Stimulated activated CD4-positive, alpha-beta T cell treated with anti-CD3 and anti-CD28 coated beads, Interleukin-4, amount 100 ng/mL, for 4 hours (primary cell): Measurements from ENCODE around the gene C1orf74.

Source experiments
- DNase-seq, 2 experiments: peaks; one replicate each; pipeline ENCODE4 v3.0.0-alpha.2; 2020

C1orf74 gene

DNA sequence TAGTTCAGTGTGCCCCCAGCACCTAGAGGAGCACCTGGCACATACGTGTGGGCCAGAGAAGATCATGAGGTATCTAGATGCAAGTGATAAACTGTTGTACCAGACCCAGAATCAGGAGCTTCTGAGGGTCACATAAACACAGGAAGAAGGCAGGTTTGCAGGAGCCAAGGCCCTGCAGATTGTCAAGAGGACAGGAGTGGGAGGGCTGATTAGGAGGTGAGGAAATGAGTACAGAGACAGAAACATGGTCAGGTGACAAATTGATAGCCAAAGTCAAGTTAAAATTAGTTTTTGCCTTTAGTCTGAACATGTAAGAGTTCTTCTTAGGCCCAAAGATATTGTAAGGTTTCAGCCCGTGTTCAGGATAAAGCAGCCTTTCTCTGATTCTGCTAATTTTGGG lies 42.5 kb downstream of the C1orf74 start:
- DNase-seq, result no peak

DNA sequence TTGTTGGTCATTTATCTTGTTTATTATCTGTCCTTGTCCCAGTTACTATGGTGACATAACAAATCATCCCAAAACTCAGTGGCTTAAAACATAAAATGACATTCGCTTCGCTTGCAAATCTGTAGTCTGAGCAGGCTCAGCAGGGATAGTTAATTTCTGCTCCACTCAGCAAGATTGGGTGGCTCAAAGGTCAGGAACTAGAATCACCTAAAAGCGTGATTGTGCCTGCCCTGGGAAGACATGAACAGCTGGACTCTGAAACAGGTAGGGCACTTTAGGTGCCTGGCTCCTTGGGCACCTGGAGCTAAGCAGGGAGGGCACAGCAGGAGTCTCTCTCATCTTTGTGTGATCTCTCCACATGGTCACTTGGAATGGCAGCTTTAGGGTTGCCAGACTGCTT lies 43.2 kb downstream of the C1orf74 start:
- DNase-seq, result no peak

DNA sequence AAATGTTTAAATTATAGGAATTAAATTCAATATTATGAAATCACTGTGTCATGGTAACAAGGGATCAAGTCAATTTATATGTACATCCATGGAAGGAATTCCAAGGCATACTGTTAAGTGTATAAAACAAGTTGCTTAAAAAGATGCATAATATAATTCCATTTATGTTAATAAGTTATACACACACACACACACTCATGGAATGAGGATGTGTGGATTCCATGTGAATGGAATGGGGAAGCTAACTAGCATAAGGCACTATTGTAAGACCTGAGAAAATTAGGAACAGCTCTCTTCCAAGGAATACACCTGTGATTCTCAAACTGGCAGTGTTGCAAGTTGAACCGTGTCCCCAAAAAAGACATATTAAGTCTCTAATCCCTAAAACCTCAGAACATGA lies 46.1 kb downstream of the C1orf74 start:
- DNase-seq, result no peak

DNA sequence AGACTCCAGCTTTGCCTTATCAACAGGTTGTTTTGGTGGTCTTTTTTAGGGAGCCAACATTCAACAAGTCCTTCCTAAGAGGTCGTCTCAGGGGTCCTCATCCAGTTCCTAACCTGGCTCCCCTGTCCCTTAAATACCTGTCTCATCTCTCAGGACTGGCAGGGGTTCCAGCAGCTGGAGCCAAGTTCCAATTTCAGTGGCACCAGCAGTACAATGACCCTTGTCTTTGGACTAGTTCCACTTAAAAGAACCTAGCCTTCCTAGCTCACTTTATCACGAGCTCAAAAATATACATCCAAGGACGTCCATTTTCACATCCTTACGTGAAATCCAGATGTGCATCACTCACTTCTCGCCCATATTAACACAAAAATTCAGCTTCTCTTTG lies 47.2 kb downstream of the C1orf74 start:
- DNase-seq, result no peak

DNA sequence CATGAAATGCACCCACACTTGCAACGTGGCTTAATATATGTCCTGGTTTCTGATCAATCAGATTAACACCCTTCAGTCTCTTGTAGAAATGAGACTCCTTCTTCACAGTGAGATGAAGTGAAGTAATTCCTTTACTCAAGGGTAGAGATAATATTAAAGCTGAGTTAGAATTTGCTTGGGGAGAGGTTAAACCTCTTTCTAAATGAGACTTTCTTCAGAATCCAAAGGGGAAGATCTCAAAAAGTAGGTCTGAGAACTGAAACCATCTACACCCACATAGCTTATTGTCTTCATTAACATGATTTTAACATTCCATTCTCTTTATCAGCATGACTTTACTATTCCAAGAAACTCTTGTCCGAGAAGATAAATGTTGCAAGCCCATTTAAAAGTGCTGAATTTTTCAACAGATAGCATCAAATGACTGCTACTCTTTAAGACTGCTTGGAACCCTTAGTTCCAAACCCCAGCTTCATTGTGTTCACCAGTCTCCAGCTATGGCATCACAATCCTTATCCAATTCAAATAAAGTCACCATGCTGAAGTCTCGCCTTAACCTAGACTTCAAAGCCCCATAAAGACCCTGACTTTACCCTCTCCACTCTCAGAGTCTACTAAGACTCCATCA lies 47.8 kb downstream of the C1orf74 start:
- no peak for DNase-seq

DNA sequence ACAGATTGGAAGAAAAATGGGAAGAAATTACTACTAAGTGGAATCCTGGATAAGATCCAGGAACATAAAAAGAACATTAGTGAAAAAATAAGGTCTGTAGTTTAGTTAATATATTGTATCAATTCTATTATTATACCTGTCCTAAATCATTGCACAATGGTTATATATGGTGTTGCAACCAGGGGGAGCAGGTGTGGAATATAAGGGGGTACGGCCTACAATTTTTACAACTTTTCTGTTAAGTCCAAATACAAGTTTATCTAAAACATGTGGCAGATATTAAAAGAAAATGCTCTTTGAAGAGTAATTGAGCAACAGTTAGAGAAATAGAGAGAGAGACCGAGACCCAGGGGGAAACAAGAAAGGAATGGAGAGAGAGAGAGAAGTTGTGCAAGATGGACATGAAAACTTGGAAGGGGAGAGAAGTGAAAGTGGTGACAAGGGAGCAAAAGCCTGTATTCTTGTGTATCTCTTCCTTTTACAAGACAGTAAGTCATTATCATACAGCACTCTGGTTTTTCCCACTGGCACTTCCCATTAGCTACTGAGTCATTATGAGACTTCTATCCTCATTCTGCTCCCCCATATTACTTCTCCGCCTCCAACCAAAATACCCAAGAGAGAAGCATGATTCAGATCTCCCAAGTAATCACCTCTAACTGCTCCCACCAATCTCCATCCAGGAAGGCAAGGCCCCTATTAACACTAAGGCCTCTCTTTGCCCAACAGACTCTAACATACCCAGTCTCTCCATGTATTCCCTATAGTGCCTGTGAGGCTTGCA lies 50.8 kb downstream of the C1orf74 start:
- DNase-seq, result no peak

DNA sequence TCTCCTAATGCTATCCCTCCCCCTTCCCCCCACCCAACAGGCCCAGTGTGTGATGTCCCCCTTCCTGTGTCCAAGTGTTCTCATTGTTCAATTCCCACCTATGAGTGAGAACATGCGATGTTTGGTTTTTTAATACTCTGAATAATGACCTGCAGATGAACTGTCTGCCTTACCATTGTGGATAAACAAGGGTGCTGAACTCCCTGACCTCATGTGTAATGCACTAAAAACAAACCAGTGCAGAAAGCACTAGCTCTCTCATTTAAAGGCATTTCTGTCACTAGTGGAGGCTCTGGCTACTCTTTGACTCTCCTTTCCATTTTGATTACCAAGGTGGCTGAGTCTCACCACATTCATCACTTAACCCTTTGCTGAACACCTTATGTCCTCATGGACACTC lies 51.6 kb downstream of the C1orf74 start:
- no peak for DNase-seq

DNA sequence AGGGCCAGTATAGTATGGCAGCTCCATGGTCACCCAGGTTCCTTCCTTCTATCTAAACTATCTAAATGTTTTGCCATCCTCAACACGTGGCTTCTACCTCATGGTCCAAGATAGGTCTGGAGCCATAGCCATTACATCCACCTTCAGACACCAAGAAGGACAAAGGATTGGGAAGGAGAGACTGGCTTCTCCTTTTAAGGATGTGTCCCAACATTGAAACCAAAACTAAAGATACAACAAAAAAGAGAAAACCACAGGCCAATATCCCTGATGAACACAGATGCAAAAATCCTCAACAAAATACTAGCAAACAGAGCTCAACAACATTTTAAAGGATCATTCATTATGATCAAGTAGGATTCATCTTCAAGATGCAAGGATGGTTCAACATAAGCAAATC lies 54.9 kb downstream of the C1orf74 start:
- no peak for DNase-seq
